BJ (cell line): ENCODE data around the gene SYCP2L. TPM values are rescaled to one million over a fixed set of nuclear protein-coding genes. Genes with fewer than 3 reads are reported as not detected.

ENCODE experiments used
- CTCF ChIA-PET: fragments of 350-600 bp; formaldehyde crosslinking; extraction: SDS; loops from one replicate; lab custom pipeline; 2021; ENCODE audit warnings: antibody characterized with exemption, inconsistent platforms; lab: Yijun Ruan, JAX
- POLR2A ChIA-PET: fragments of 300-600 bp; sonication (Branson Sonifier 250); formaldehyde crosslinking; extraction: SDS; loops from one replicate; lab custom pipeline; 2021; ENCODE audit warnings: antibody characterized with exemption; lab: Charles Lee
- DNase-seq: peaks from one replicate; pipeline ENCODE4 v3.0.0-alpha.2; 2011; ENCODE audit warnings: low read depth
- H3K27me3 ChIP-seq: 2 replicates; pipeline ENCODE4 v1.6.0; 2011; ENCODE audit warnings: low read length; ENCODE audit not compliant: control insufficient read depth, insufficient read depth
- H3K36me3 ChIP-seq: 2 replicates; pipeline ENCODE4 v1.5.1; 2011; ENCODE audit warnings: low read length; ENCODE audit not compliant: control insufficient read depth, insufficient read depth
- H3K4me3 ChIP-seq: 2 replicates; pipeline ENCODE4 v1.5.1; 2011; ENCODE audit warnings: low read depth, mild to moderate bottlenecking, control low read depth, low read length
- polyA plus RNA-seq: library from polyadenylated mRNA; depleted of rRNA; stranded (reverse); fragments of >200 nt; gene quantifications from 2 replicates; pipeline ENCODE4 v1.2.3, GENCODE V29; 2011
- TF ChIP-seq, protein P1 (sequence below): IDR thresholded peaks from 2 replicates; pipeline ENCODE4 v1.5.1; 2011; ENCODE audit warnings: low read depth, mild to moderate bottlenecking, control low read depth, inconsistent platforms, low read length, moderate library complexity; ENCODE audit not compliant: insufficient read depth

The SYCP2L gene
- polyA plus RNA-seq, 1 experiment = 0.04 TPM

DNA sequence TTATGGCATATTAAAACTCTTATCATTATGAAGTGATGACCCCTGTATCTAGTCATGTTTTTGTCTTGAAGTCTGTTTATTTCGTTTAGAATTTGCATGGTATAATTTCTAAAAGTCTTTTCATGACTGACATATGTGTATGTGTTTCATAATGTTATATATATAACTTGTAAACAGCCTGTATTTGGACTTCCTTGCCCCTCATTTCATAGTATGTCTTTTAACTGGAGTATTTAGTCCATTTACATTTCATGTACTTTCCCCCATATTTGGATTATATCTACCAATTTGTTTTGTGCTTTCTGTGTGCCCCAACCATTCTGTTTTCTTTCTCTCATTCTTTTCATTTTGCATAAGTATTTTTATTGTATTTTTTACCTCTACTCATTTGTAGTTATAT lies 59.0 kb downstream of the SYCP2L start:
- TF ChIP-seq, protein P1, sequence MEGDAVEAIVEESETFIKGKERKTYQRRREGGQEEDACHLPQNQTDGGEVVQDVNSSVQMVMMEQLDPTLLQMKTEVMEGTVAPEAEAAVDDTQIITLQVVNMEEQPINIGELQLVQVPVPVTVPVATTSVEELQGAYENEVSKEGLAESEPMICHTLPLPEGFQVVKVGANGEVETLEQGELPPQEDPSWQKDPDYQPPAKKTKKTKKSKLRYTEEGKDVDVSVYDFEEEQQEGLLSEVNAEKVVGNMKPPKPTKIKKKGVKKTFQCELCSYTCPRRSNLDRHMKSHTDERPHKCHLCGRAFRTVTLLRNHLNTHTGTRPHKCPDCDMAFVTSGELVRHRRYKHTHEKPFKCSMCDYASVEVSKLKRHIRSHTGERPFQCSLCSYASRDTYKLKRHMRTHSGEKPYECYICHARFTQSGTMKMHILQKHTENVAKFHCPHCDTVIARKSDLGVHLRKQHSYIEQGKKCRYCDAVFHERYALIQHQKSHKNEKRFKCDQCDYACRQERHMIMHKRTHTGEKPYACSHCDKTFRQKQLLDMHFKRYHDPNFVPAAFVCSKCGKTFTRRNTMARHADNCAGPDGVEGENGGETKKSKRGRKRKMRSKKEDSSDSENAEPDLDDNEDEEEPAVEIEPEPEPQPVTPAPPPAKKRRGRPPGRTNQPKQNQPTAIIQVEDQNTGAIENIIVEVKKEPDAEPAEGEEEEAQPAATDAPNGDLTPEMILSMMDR = no peak
- no peaks in the 10 kb centered on the region for H3K36me3 ChIP-seq
- H3K4me3 ChIP-seq = no peak overlapping the region
- no peak for DNase-seq
- ChIA-PET POLR2A (no interaction called here), CTCF (interaction anchor here (2.9 kb wide), 1 partner anchor 123 kb away, joined by 9 read pairs; no protein-coding TSS in a partner anchor)
- H3K27me3 ChIP-seq = no peaks in the 10 kb centered on the region

DNA sequence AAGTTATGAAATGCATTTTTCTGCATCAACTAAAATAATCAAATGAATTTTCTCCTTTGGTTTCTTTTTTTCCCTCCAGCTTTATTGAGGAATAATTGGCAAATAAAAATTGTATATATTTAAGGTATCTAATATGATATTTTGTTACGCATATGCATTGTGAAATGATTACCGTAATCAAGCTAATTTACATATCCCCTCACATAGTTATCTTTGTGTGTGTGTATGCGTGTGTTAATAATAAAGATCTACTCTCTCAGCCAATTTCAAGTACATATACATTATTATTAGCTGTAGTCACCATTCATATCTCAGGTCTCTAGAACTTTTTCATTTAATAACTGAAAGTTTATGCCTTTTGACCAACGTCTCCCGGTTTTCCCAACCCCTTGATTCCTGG lies 61.1 kb downstream of the SYCP2L start:
- TF ChIP-seq, protein P1 = no peak
- DNase-seq = no peak
- ChIA-PET CTCF (interaction anchor here (2.9 kb wide), 1 partner anchor 121 kb away, joined by 9 read pairs; no protein-coding TSS in a partner anchor), POLR2A (no interaction called here)
- Histone ChIP-seq H3K36me3 (no peaks in the 10 kb centered on the region), H3K27me3 (no peaks in the 10 kb centered on the region), H3K4me3 (no peak overlapping the region)

DNA sequence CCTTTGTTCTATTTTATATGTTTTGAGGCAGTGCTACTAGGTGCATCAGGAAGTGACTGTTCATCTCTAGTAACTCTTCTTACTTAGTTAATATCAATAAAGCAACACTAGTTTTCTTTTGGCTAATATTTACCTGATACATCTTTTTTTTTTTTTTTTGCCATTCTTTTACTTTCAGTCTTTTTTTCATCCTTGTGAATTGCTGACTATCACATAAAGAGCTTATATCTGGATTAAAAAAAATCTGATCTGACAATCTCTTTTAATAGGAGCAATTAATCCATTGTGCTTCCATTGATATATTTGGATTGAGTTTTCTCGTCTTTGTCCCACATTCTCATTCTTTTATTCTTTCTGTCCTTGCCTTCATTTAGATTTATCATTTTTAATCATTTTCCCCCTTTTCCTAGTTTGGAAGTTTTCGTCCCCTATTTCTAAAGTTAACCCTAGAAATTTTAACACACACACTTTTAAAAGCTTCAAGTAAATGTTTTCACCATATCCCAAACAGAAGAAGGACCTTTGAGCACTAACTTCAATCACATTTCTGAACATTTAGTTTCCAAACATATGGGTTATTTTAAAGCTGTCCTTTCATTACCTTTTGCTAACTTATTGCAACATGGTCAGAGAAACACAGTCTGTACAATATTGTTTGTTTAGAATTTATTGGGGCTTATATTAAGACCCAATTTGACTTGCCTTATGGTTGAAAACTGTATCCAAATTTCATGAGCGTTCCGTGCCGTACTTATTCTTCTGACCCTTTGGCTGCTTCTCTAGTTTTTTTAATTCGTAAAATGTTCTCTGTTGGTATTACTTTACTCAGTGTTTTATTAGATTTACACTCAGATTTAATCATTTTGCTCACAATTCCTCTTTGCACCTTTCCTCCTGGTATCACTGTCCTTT lies 63.0 kb downstream of the SYCP2L start:
- POLR2A ChIA-PET = no interaction called here

DNA sequence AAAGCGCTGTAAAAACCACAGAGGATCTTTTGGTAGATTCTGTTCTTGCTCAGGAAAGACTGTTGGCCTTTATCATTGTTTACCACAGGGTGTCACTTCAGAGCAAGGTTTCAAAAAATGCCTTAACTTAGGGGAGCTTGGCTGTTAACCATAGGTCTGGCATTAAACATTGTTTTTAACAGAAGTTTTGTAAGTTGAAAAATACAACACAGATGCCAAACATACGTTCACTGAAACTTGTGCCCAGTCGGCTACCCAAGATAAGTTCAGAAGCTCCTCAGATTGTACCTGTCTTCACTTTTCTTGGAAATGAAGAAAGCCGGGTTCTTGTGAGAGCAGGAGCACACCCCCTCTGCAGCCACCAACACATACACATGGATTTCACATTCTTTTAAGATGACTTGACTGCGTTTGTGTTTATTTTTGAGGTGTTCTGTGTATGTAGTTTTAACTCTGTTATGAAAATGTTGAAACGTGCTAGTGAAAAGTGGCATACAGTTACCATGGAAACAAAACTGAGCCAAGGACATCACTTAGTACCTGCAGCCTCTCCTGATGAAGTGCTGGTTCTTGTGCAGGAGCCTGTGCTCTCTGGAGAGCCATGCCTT lies 64.9 kb downstream of the SYCP2L start:
- Histone ChIP-seq H3K4me3 (no peak overlapping the region), H3K36me3 (no peaks in the 10 kb centered on the region), H3K27me3 (no peaks in the 10 kb centered on the region)
- CTCF ChIA-PET = interaction anchor here (0.6 to 7.1 kb wide), 24 partner anchors 9 to 632 kb away, joined by 3 to 159 read pairs (median 4); partner anchors contain the start of gene ELOVL2
- POLR2A ChIA-PET = interaction anchor here (0.6 to 1.0 kb wide), 2 partner anchors 117 to 281 kb away, joined by 4 to 5 read pairs; partner anchors contain the start of gene NEDD9
- peak; percentile 66 for DNase-seq
- TF ChIP-seq, protein P1 = peak; percentile 67

More for the DNA sequence above, 63.0 kb downstream of the SYCP2L start:
- no peaks in the 10 kb centered on the region for H3K36me3 ChIP-seq
- H3K27me3 ChIP-seq = no peaks in the 10 kb centered on the region
- DNase-seq = no peak
- CTCF ChIA-PET = interaction anchor here (0.6 to 7.1 kb wide), 4 partner anchors 114 to 546 kb away, joined by 5 to 159 read pairs (median 30); no protein-coding TSS in a partner anchor
- no peak overlapping the region for H3K4me3 ChIP-seq
- TF ChIP-seq, protein P1 = no peak

DNA sequence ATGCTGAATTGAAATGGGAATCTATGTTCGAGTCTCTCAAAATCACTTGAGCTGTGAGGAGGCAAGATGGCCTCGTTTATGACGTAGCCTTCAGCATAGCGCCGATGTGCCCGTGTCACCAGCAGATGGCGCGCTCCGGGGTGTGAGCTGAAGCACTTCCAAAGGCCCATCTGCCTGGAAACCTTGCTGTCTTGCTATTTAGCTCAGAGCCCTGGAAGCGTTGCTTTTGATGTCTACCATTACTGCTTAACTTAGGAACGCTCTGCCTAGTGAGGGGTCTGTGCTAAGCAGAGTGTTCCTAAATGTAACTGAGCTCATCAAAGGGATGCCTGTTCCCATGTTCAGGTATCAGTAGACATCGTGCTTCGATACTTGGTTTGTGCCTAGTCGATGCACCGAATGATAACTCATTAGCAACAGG lies 67.7 kb downstream of the SYCP2L start:
- Histone ChIP-seq H3K36me3 (no peaks in the 10 kb centered on the region), H3K4me3 (no peak overlapping the region), H3K27me3 (no peaks in the 10 kb centered on the region)
- CTCF ChIA-PET = interaction anchor here (0.6 to 7.1 kb wide), 28 partner anchors 10 to 623 kb away, joined by 3 to 159 read pairs (median 4); partner anchors contain the start of gene SMIM13
- TF ChIP-seq, protein P1 = peak; percentile 89
- POLR2A ChIA-PET = no interaction called here
- no peak for DNase-seq
